Tibial nerve (tissue), 4 donors: ENCODE results near the gene LINGO1. TPM values are rescaled to one million over a fixed set of nuclear protein-coding genes. Genes with fewer than 3 reads are reported as not detected.

Source experiments
- DNase-seq, 2 donors: peaks; one replicate each; pipeline ENCODE4 v3.0.0-alpha.2; 2019; ENCODE audit warnings: low spot score in 2 of 2
- H3K27ac ChIP-seq, 4 donors: fragments of 200-600 bp; sonication (generic) in 3 of 4; one replicate each; pipeline ENCODE4 v1.5.1; 2017 to 2019; ENCODE audit warnings: mild to moderate bottlenecking in 1 of 4
- H3K27me3 ChIP-seq, 2 donors: fragments of 200-600 bp; sonication (generic) in 1 of 2; one replicate each; pipeline versions ENCODE4 v1.5.1 to v1.6.0; 2017 to 2019
- H3K36me3 ChIP-seq, 3 donors: fragments of 200-600 bp; sonication (generic); one replicate each; pipeline ENCODE4 v1.5.1; 2018 to 2019
- H3K4me1 ChIP-seq, 4 donors: fragments of 200-600 bp; sonication (generic) in 3 of 4; one replicate each; pipeline ENCODE4 v1.5.1; 2017 to 2019
- H3K4me3 ChIP-seq, 4 donors: fragments of 200-600 bp; sonication (generic) in 3 of 4; one replicate each; pipeline ENCODE4 v1.5.1; 2017 to 2019; ENCODE audit warnings: mild to moderate bottlenecking in 1 of 4, moderate library complexity in 1 of 4
- H3K9me3 ChIP-seq, 4 donors: fragments of 200-600 bp; sonication (generic) in 3 of 4; one replicate each; pipeline ENCODE4 v1.5.1; 2017 to 2019
- EP300 ChIP-seq, 2 donors: sonication (generic); formaldehyde crosslinking; IDR thresholded peaks; one replicate each; pipeline ENCODE4 v1.6.1; 2017; ENCODE audit warnings: antibody characterized with exemption in 2 of 2, mild to moderate bottlenecking in 1 of 2
- POLR2A ChIP-seq, 2 donors: fragments of 450-650 bp; IDR thresholded peaks; one replicate each; pipeline ENCODE4 v1.6.1; 2017; ENCODE audit warnings: antibody characterized with exemption in 2 of 2, mild to moderate bottlenecking in 2 of 2, moderate library complexity in 2 of 2
- WGBS, 2 donors: methylation state at CpG; one replicate each; pipeline ENCODE4 v1.1.5; 2018; 5-methylcytosine and 5-hydroxymethylcytosine counted together
- total RNA-seq, 4 donors: library from RNA; depleted of rRNA; stranded (reverse); fragments of >200 nt; gene quantifications; one replicate each; pipeline ENCODE4 v1.1.0, GENCODE V29; 2016
- TF ChIP-seq, protein P1 (sequence below), 5 experiments: fragments of 200-600 bp in 3 of 5; fragments of 450-650 bp in 2 of 5; sonication (generic) in 3 of 5; IDR thresholded peaks; one replicate each; pipeline ENCODE4 v1.5.1; 2016 to 2019; ENCODE audit warnings: antibody characterized with exemption in 5 of 5, mild to moderate bottlenecking in 3 of 5, moderate library complexity in 2 of 5

The LINGO1 gene
- total RNA-seq, 4 donors from 2014 or later = 0.42 to 2.4 (median 1.3) TPM

- TF ChIP-seq POLR2A (IDR thresholded peaks at IDR 0.05) (no peak), EP300 (IDR thresholded peaks at IDR 0.05) (no peak)
- TF ChIP-seq, protein P1, sequence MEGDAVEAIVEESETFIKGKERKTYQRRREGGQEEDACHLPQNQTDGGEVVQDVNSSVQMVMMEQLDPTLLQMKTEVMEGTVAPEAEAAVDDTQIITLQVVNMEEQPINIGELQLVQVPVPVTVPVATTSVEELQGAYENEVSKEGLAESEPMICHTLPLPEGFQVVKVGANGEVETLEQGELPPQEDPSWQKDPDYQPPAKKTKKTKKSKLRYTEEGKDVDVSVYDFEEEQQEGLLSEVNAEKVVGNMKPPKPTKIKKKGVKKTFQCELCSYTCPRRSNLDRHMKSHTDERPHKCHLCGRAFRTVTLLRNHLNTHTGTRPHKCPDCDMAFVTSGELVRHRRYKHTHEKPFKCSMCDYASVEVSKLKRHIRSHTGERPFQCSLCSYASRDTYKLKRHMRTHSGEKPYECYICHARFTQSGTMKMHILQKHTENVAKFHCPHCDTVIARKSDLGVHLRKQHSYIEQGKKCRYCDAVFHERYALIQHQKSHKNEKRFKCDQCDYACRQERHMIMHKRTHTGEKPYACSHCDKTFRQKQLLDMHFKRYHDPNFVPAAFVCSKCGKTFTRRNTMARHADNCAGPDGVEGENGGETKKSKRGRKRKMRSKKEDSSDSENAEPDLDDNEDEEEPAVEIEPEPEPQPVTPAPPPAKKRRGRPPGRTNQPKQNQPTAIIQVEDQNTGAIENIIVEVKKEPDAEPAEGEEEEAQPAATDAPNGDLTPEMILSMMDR (IDR thresholded peaks at IDR 0.05) = no peak
- no peak overlapping the region for H3K4me3 ChIP-seq
- no peaks in the 10 kb centered on the region for H3K27me3 ChIP-seq
- no peaks in the 10 kb centered on the region for H3K36me3 ChIP-seq
- 41 to 58% methylated on average over 20 to 22 of the region's 22 CpGs for WGBS, 2 donors
- H3K4me1 ChIP-seq = no peaks in the 10 kb centered on the region
- H3K27ac ChIP-seq = no peak overlapping the region
- no peaks in the 10 kb centered on the region for H3K9me3 ChIP-seq
- DNase-seq = no peak
These were observed 10.3 kb downstream of the LINGO1 start for GRCh38 chr15:77622209-77622933.

DNA sequence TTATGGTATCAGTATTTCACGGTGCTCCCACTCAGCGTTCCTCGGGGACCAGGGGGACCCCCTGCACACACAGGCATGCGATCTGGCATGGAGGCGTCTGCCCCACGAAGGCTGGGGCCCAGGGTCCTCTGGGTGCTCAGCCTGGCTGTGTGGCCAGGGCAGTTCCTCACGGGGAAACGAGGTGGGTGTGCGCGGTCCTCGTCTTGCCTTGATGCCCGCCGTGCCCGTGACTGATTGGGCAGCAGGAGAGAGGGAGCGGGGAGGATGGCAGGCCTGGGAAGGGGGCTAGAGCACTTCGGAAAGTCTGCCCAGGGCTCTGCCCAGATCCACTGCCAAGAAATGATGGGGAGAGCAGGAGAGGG, 10.9 kb downstream of the LINGO1 start:
- H3K9me3 ChIP-seq = no peaks in the 10 kb centered on the region
- H3K27ac ChIP-seq = no peak overlapping the region
- TF ChIP-seq, protein P1 (IDR thresholded peaks at IDR 0.05) = no peak
- no peak for TF ChIP-seq EP300 (IDR thresholded peaks at IDR 0.05)
- no peak for TF ChIP-seq POLR2A (IDR thresholded peaks at IDR 0.05)
- H3K4me1 ChIP-seq = no peaks in the 10 kb centered on the region
- H3K4me3 ChIP-seq = no peak overlapping the region
- DNase-seq = no peak
- H3K36me3 ChIP-seq = no peaks in the 10 kb centered on the region
- 79 to 87% methylated on average over 7 to 15 of the region's 16 CpGs for WGBS, 2 donors
- no peaks in the 10 kb centered on the region for H3K27me3 ChIP-seq

- WGBS, 2 donors = 95 to 96% methylated on average over 4 of the region's 4 CpGs
- TF ChIP-seq, protein P1 (IDR thresholded peaks at IDR 0.05) = no peak
- TF ChIP-seq EP300 (IDR thresholded peaks at IDR 0.05) = no peak
- TF ChIP-seq POLR2A (IDR thresholded peaks at IDR 0.05) = no peak
These were observed 11.6 kb downstream of the LINGO1 start for GRCh38 chr15:77620960-77621647.

GRCh38 chr15:77620297-77620696, 12.4 kb downstream of the LINGO1 start:
- WGBS, 2 donors = 43% methylated on average over 7 of the region's 7 CpGs
- Histone ChIP-seq H3K27ac (no peak overlapping the region), H3K36me3 (no peaks in the 10 kb centered on the region), H3K9me3 (no peaks in the 10 kb centered on the region), H3K27me3 (no peaks in the 10 kb centered on the region), H3K4me3 (no peak overlapping the region), H3K4me1 (no peaks in the 10 kb centered on the region)
- DNase-seq = no peak
- TF ChIP-seq EP300 (IDR thresholded peaks at IDR 0.05) (no peak), POLR2A (IDR thresholded peaks at IDR 0.05) (no peak)
- TF ChIP-seq, protein P1 (IDR thresholded peaks at IDR 0.05) = no peak

More at GRCh38 chr15:77620960-77621647, 11.6 kb downstream of the LINGO1 start:
- Histone ChIP-seq H3K36me3 (no peaks in the 10 kb centered on the region), H3K4me3 (no peak overlapping the region), H3K27ac (no peak overlapping the region), H3K4me1 (no peaks in the 10 kb centered on the region), H3K27me3 (no peaks in the 10 kb centered on the region), H3K9me3 (no peaks in the 10 kb centered on the region)
- no peak for DNase-seq

- H3K9me3 ChIP-seq = no peaks in the 10 kb centered on the region
- no peaks in the 10 kb centered on the region for H3K4me1 ChIP-seq
- no peaks in the 10 kb centered on the region for H3K36me3 ChIP-seq
- no peak for TF ChIP-seq EP300 (IDR thresholded peaks at IDR 0.05)
- TF ChIP-seq POLR2A (IDR thresholded peaks at IDR 0.05) = no peak
- TF ChIP-seq, protein P1 (IDR thresholded peaks at IDR 0.05) = no peak
- H3K4me3 ChIP-seq = no peak overlapping the region
- no peak for DNase-seq
- WGBS, 2 donors = 64 to 69% methylated on average over 6 of the region's 6 CpGs
- no peak overlapping the region for H3K27ac ChIP-seq
- H3K27me3 ChIP-seq = no peaks in the 10 kb centered on the region
These were observed 12.8 kb downstream of the LINGO1 start for GRCh38 chr15:77619883-77620282.
